HEK293 (cell line): Measurements from ENCODE around the gene EDEM2.

Experiments
- CTCF ChIA-PET: fragments of 350-600 bp; formaldehyde crosslinking; extraction: SDS; loops from one replicate; lab custom pipeline; 2021; ENCODE audit warnings: antibody characterized with exemption; lab: Yijun Ruan, JAX
- POLR2A ChIA-PET: fragments of 300-600 bp; formaldehyde crosslinking; extraction: SDS; loops from one replicate; lab custom pipeline; 2020; ENCODE audit warnings: antibody characterized with exemption, inconsistent platforms; lab: Yijun Ruan, JAX
- H3K27ac ChIP-seq: fragments of 200-500 bp; sonication (Bioruptor generic); 2 replicates; pipeline ENCODE4 v1.5.1; 2014; ENCODE audit warnings: low read depth, low read length, control low read depth, inconsistent platforms; ENCODE audit errors: extremely low read depth
- H3K36me3 ChIP-seq, 2 experiments: fragments of 200-500 bp in 1 of 2; sonication (Bioruptor generic) in 1 of 2; 1 replicate in 1 of 2; 2 replicates in 1 of 2; pipeline ENCODE4 v1.5.1; 2014 to 2017; ENCODE audit warnings: inconsistent platforms in 2 of 2, low read length in 2 of 2; ENCODE audit not compliant: control insufficient read depth in 2 of 2, insufficient read depth in 1 of 2
- H3K4me1 ChIP-seq: fragments of 200-500 bp; sonication (Bioruptor generic); 2 replicates; pipeline ENCODE4 v1.5.1; 2014; ENCODE audit warnings: mild to moderate bottlenecking, low read length, inconsistent platforms; ENCODE audit not compliant: control insufficient read depth, insufficient read depth
- H3K4me3 ChIP-seq: 2 replicates; pipeline ENCODE4 v1.5.1; 2011; ENCODE audit warnings: low read depth, mild to moderate bottlenecking, control low read depth, low read length, moderate library complexity
- H3K9me3 ChIP-seq: fragments of 200-500 bp; sonication (Bioruptor generic); 2 replicates; pipeline ENCODE4 v1.5.1; 2014; ENCODE audit warnings: low read depth, low read length, inconsistent platforms; ENCODE audit not compliant: control insufficient read depth, insufficient read depth
- GLIS1 ChIP-seq: fragments of 450-650 bp; formaldehyde crosslinking; IDR thresholded peaks from 2 replicates; pipeline ENCODE4 v1.5.1; 2016; ENCODE audit warnings: missing biosample characterization, missing genetic modification characterization
- HOXC10 ChIP-seq: sonication (generic); formaldehyde crosslinking; IDR thresholded peaks from 2 replicates; pipeline ENCODE4 v1.8.1; 2023; ENCODE audit warnings: mild to moderate bottlenecking, missing genetic modification reagents
- HOXD13 ChIP-seq: sonication (generic); formaldehyde crosslinking; IDR thresholded peaks from 2 replicates; pipeline ENCODE4 v1.8.0; 2022; ENCODE audit warnings: missing genetic modification reagents, borderline replicate concordance
- KLF7 ChIP-seq: fragments of 450-650 bp; formaldehyde crosslinking; IDR thresholded peaks from 2 replicates; pipeline ENCODE4 v1.5.1; 2016; ENCODE audit warnings: missing biosample characterization, missing genetic modification characterization, borderline replicate concordance
- MZF1 ChIP-seq: fragments of 450-650 bp; formaldehyde crosslinking; IDR thresholded peaks from 2 replicates; pipeline ENCODE4 v1.5.1; 2017; ENCODE audit warnings: missing biosample characterization, missing genetic modification characterization, borderline replicate concordance
- SP2 ChIP-seq: fragments of 450-650 bp; formaldehyde crosslinking; IDR thresholded peaks from 2 replicates; pipeline ENCODE4 v1.5.1; 2016; ENCODE audit warnings: missing biosample characterization, missing genetic modification characterization
- YY1 ChIP-seq: fragments of 450-650 bp; formaldehyde crosslinking; IDR thresholded peaks from 2 replicates; pipeline ENCODE4 v1.5.1; 2018; ENCODE audit warnings: missing biosample characterization, missing genetic modification characterization
- ZBTB17 ChIP-seq: fragments of 450-650 bp; formaldehyde crosslinking; IDR thresholded peaks from 2 replicates; pipeline ENCODE4 v1.5.1; 2016; ENCODE audit warnings: missing biosample characterization, missing genetic modification characterization
- ZBTB21 ChIP-seq: fragments of 450-650 bp; formaldehyde crosslinking; IDR thresholded peaks from 2 replicates; pipeline ENCODE4 v1.5.1; 2017; ENCODE audit warnings: missing biosample characterization, missing genetic modification characterization
- ZBTB44 ChIP-seq: fragments of 450-650 bp; IDR thresholded peaks from 2 replicates; pipeline ENCODE4 v1.5.1; 2018; ENCODE audit warnings: missing biosample characterization, mild to moderate bottlenecking, missing genetic modification characterization
- ZFP37 ChIP-seq: fragments of 450-650 bp; formaldehyde crosslinking; IDR thresholded peaks from 2 replicates; pipeline ENCODE4 v1.5.1; 2016; ENCODE audit warnings: missing biosample characterization, missing genetic modification characterization
- ZNF121 ChIP-seq: fragments of 450-650 bp; formaldehyde crosslinking; IDR thresholded peaks from 2 replicates; pipeline ENCODE4 v1.5.1; 2016; ENCODE audit warnings: missing biosample characterization, missing genetic modification characterization
- ZNF132 ChIP-seq: fragments of 450-650 bp; formaldehyde crosslinking; IDR thresholded peaks from 2 replicates; pipeline ENCODE4 v1.5.1; 2017; ENCODE audit warnings: missing biosample characterization, missing genetic modification characterization, borderline replicate concordance
- ZNF157 ChIP-seq: fragments of 450-650 bp; formaldehyde crosslinking; IDR thresholded peaks from 2 replicates; pipeline ENCODE4 v1.5.1; 2016; ENCODE audit warnings: missing biosample characterization, missing genetic modification characterization
- ZNF175 ChIP-seq: fragments of 450-650 bp; formaldehyde crosslinking; IDR thresholded peaks from 2 replicates; pipeline ENCODE4 v1.5.1; 2016; ENCODE audit warnings: missing biosample characterization, missing genetic modification characterization
- ZNF2 ChIP-seq: fragments of 450-650 bp; formaldehyde crosslinking; IDR thresholded peaks from 2 replicates; pipeline ENCODE4 v1.5.1; 2016; ENCODE audit warnings: missing biosample characterization, missing genetic modification characterization
- ZNF202 ChIP-seq: fragments of 450-650 bp; formaldehyde crosslinking; IDR thresholded peaks from 2 replicates; pipeline ENCODE4 v1.5.1; 2016; ENCODE audit warnings: missing biosample characterization, missing genetic modification characterization, borderline replicate concordance
- ZNF214 ChIP-seq: fragments of 450-650 bp; formaldehyde crosslinking; IDR thresholded peaks from 2 replicates; pipeline ENCODE4 v1.5.1; 2017; ENCODE audit warnings: missing biosample characterization, mild to moderate bottlenecking, missing genetic modification characterization, borderline replicate concordance
- ZNF221 ChIP-seq: fragments of 450-650 bp; formaldehyde crosslinking; IDR thresholded peaks from 2 replicates; pipeline ENCODE4 v1.5.1; 2017; ENCODE audit warnings: missing biosample characterization, missing genetic modification characterization, borderline replicate concordance
- ZNF362 ChIP-seq: fragments of 450-650 bp; formaldehyde crosslinking; IDR thresholded peaks from 2 replicates; pipeline ENCODE4 v1.5.1; 2016; ENCODE audit warnings: missing biosample characterization, missing genetic modification characterization
- ZNF366 ChIP-seq: fragments of 450-650 bp; formaldehyde crosslinking; conservative IDR thresholded peaks from 2 replicates; pipeline ENCODE4 v1.5.1; 2016; ENCODE audit warnings: missing biosample characterization, missing genetic modification characterization
- ZNF404 ChIP-seq: fragments of 450-650 bp; formaldehyde crosslinking; IDR thresholded peaks from 2 replicates; pipeline ENCODE4 v1.5.1; 2017; ENCODE audit warnings: missing biosample characterization, missing genetic modification characterization
- ZNF426 ChIP-seq: fragments of 450-650 bp; formaldehyde crosslinking; IDR thresholded peaks from 2 replicates; pipeline ENCODE4 v1.5.1; 2017; ENCODE audit warnings: missing biosample characterization, missing genetic modification characterization, mild to moderate bottlenecking, inconsistent platforms, moderate library complexity
- ZNF473 ChIP-seq: fragments of 450-650 bp; formaldehyde crosslinking; IDR thresholded peaks from 2 replicates; pipeline ENCODE4 v1.5.1; 2017; ENCODE audit warnings: missing biosample characterization, missing genetic modification characterization
- ZNF621 ChIP-seq: fragments of 450-650 bp; formaldehyde crosslinking; IDR thresholded peaks from 2 replicates; pipeline ENCODE4 v1.5.1; 2017; ENCODE audit warnings: missing biosample characterization, missing genetic modification characterization
- ZNF623 ChIP-seq: fragments of 450-650 bp; formaldehyde crosslinking; IDR thresholded peaks from 2 replicates; pipeline ENCODE4 v1.5.1; 2016; ENCODE audit warnings: missing biosample characterization, missing genetic modification characterization
- ZNF658 ChIP-seq: fragments of 450-650 bp; formaldehyde crosslinking; IDR thresholded peaks from 2 replicates; pipeline ENCODE4; 2016; ENCODE audit warnings: missing biosample characterization, missing genetic modification characterization
- ZNF776 ChIP-seq: fragments of 450-650 bp; formaldehyde crosslinking; IDR thresholded peaks from 2 replicates; pipeline ENCODE4 v1.5.0; 2017; ENCODE audit warnings: missing biosample characterization, missing genetic modification characterization, borderline replicate concordance
- ZSCAN30 ChIP-seq: fragments of 450-650 bp; IDR thresholded peaks from 2 replicates; pipeline ENCODE4 v1.5.1; 2018; ENCODE audit warnings: missing biosample characterization, mild to moderate bottlenecking, missing genetic modification characterization, moderate library complexity
- TF ChIP-seq, protein P1 (sequence below): fragments of 450-650 bp; formaldehyde crosslinking; IDR thresholded peaks from 2 replicates; pipeline ENCODE4 v1.5.1; 2017; ENCODE audit warnings: missing biosample characterization, missing genetic modification characterization
- TF ChIP-seq, protein P2 (sequence below): fragments of 450-650 bp; formaldehyde crosslinking; IDR thresholded peaks from 2 replicates; pipeline ENCODE4 v1.5.1; 2016; ENCODE audit warnings: missing biosample characterization, missing genetic modification characterization
- TF ChIP-seq, protein P3 (sequence below): fragments of 450-650 bp; formaldehyde crosslinking; IDR thresholded peaks from 2 replicates; pipeline ENCODE4 v1.5.1; 2016; ENCODE audit warnings: missing biosample characterization, missing genetic modification characterization

EDEM2 gene

DNA sequence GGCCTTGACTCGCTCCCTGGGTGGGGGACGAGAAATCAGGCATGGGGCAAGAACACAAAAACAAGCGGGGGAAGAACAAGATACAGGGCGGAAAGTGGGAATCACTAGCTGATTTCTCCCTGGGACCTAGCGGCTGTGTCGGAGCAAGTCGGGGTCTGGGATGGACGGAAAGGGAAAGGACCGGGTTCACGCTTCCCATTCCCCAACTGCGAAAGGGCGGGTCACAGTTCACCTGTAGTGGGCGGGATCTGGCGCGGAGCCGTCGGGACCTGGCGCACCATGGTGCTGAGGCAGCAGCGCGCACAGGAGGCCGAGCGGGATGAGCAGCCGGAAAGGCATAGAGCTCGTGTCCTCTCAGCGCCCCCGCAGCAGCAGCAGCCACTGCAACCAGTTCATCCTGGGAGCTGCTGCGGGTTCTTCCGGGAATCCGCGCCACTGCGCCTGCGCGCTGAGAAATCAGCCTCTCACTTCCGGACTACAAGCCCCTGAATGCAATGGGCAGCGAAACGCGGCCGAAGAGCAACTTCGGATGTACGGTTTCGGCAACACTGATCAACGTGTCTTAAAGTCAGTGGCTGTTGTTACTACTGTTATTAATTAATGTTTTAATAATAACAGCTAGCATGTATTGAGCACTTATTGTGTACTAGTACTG lies at the start of gene EDEM2:
EDEM2 (minus strand) TSS at position 417 of the 655 bp plus-strand sequence; CDS start at position 339, 78 bp downstream.
- POLR2A ChIA-PET: interaction anchor here (0.6 to 2.4 kb wide), 7 partner anchors 18 to 311 kb away, joined by 3 to 12 read pairs (median 3); partner anchors contain the start of gene EIF6
- H3K4me1 ChIP-seq: no peaks in the 10 kb centered on the region
- CTCF ChIA-PET: interaction anchor here (0.6 to 11.0 kb wide), 18 partner anchors 13 to 309 kb away, joined by 3 to 150 read pairs (median 4); no protein-coding TSS in a partner anchor
- peak within 1 kb of the TSS; percentile 78 for H3K4me3 ChIP-seq
- H3K36me3 ChIP-seq: peaks cover 0 to 15% of the 10 kb centered on the region in 2 experiments; a peak in 2 of 3 replicates
- H3K27ac ChIP-seq: no peak within 1 kb of the TSS; the same call in 1 of the 2 replicates
- H3K9me3 ChIP-seq: no peaks in the 10 kb centered on the region
- TF ChIP-seq ZBTB21 (tag by site-specific recombination) (no peak), ZNF157 (tag by site-specific recombination) (no peak), ZNF202 (tag by site-specific recombination) (no peak), ZSCAN30 (no peak), ZNF132 (no peak), ZNF426 (tag by site-specific recombination) (no peak), ZNF2 (tag by site-specific recombination) (peak; percentile 51), HOXD13 (CRISPR knock-in tag) (0 out of 2 replicates have a peak, but pooled peaks have one; percentile 59), ZNF175 (tag by site-specific recombination) (no peak), ZNF221 (no peak), ZFP37 (tag by site-specific recombination) (no peak; the same call in 1 of the 2 replicates), ZNF404 (tag by site-specific recombination) (no peak), ZNF623 (tag by site-specific recombination) (no peak), ZBTB44 (tag by site-specific recombination) (peak; percentile 96), ZNF362 (tag by site-specific recombination) (no peak), SP2 (tag by site-specific recombination) (peak; percentile 81), HOXC10 (CRISPR knock-in tag) (no peak), GLIS1 (tag by site-specific recombination) (peak; percentile 39), ZNF621 (tag by site-specific recombination) (no peak), ZNF658 (no peak), ZNF776 (tag by site-specific recombination) (no peak), MZF1 (tag by site-specific recombination) (no peak), ZNF214 (no peak), YY1 (tag by site-specific recombination) (no peak; the same call in 1 of the 2 replicates), ZBTB17 (tag by site-specific recombination) (peak; percentile 99), ZNF366 (tag by site-specific recombination) (peak; percentile 77), KLF7 (tag by site-specific recombination) (no peak), ZNF121 (tag by site-specific recombination) (no peak), ZNF473 (tag by site-specific recombination) (no peak)
- TF ChIP-seq, protein P1, sequence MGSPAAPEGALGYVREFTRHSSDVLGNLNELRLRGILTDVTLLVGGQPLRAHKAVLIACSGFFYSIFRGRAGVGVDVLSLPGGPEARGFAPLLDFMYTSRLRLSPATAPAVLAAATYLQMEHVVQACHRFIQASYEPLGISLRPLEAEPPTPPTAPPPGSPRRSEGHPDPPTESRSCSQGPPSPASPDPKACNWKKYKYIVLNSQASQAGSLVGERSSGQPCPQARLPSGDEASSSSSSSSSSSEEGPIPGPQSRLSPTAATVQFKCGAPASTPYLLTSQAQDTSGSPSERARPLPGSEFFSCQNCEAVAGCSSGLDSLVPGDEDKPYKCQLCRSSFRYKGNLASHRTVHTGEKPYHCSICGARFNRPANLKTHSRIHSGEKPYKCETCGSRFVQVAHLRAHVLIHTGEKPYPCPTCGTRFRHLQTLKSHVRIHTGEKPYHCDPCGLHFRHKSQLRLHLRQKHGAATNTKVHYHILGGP: no peak
- TF ChIP-seq, protein P2, sequence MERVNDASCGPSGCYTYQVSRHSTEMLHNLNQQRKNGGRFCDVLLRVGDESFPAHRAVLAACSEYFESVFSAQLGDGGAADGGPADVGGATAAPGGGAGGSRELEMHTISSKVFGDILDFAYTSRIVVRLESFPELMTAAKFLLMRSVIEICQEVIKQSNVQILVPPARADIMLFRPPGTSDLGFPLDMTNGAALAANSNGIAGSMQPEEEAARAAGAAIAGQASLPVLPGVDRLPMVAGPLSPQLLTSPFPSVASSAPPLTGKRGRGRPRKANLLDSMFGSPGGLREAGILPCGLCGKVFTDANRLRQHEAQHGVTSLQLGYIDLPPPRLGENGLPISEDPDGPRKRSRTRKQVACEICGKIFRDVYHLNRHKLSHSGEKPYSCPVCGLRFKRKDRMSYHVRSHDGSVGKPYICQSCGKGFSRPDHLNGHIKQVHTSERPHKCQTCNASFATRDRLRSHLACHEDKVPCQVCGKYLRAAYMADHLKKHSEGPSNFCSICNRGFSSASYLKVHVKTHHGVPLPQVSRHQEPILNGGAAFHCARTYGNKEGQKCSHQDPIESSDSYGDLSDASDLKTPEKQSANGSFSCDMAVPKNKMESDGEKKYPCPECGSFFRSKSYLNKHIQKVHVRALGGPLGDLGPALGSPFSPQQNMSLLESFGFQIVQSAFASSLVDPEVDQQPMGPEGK (tag by site-specific recombination): peak; percentile 28
- TF ChIP-seq, protein P3, sequence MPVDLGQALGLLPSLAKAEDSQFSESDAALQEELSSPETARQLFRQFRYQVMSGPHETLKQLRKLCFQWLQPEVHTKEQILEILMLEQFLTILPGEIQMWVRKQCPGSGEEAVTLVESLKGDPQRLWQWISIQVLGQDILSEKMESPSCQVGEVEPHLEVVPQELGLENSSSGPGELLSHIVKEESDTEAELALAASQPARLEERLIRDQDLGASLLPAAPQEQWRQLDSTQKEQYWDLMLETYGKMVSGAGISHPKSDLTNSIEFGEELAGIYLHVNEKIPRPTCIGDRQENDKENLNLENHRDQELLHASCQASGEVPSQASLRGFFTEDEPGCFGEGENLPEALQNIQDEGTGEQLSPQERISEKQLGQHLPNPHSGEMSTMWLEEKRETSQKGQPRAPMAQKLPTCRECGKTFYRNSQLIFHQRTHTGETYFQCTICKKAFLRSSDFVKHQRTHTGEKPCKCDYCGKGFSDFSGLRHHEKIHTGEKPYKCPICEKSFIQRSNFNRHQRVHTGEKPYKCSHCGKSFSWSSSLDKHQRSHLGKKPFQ: peak; percentile 70; the same call in 1 of the 2 replicates
